GM19035 (cell line): ENCODE results near the gene ACAA1.
"Not testable (repeated sequence)": the region's sequence is repeated elsewhere in the genome, so short reads cannot be mapped to it uniquely, and the experiment has no call there.

ENCODE experiments used
- ATAC-seq: cut with Tn5 transposase; IDR thresholded peaks from one replicate; pipeline ENCODE4 v1.9.1; 2021; ENCODE audit not compliant: unreplicated experiment

Gene ACAA1

GRCh38 chr3:38135621-38136277 lies 1.2 kb downstream of the ACAA1 start:
- not testable (repeated sequence) for ATAC-seq

DNA sequence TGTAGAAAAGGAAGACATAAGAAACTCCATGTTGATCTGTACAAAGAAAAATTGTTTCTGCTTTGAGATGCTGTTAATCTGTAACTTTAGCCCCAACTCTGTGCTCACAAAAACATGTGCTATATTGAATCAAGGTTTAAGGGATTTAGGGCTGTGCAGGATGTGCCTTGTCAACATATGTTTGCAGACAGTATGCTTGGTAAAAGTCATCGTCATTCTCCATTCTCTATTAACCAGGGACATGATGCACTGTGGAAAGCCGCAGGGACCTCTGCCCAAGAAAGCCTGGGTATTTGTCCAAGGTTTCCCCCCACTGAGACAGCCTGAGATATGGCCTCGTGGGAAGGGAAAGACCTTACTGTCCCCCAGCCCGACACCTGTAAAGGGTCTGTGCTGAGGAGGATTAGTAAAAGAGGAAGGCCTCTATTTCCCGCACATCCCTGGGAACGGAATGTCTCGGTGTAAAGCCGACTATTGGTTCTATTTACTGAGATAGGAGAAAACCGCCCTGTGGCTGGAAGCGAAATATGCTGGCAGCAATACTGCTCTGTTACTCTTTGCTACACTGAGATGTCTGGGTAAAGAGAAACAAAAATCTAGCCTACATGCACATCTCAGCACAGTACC lies 2.3 kb downstream of the ACAA1 start:
- not testable (repeated sequence) for ATAC-seq

DNA sequence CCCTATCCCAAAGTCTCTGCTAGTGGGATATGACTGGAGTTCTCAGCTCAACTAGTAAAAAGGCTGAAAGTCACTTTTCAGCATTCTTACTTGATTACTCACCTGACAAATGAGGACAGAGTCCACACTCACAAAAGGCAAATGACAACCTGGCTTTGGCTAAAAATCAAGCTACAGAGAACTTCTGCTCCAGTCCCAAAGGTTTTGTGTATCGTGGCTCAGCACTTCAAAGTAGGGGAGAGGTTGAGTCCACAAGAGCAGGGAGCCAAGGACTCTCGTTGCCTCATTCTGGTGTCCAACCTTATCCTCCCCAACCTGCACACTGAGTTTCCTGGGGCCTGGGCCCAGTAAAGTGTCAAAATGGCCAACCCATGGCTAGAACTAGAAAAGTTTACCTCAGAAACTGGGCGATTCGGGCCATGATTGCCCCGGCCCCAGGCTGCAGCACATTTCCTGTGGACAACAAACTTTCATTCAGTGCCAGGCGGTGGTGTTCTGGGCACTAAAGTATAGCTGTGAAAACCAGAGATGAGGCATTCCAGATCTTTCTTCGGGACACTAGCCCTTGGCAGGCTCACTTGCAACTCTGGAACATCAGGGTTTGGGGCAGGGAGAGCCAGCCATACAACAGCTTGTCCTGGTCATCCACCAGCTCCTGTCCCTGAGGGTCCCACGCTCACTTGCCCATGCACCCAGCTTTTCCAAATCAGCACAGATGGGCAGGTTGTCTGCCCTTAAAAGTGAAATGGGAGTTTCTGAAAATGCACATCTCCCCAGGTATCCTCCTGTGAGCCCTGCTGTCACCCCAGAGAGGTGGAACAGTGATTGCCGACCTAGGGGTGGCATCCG lies 3.1 kb downstream of the ACAA1 start:
- ATAC-seq = no peak

- ATAC-seq = no peak
Measured at GRCh38 chr3:38133209-38133556, 3.7 kb downstream of the ACAA1 start.

- no peak for ATAC-seq
Measured at GRCh38 chr3:38131621-38132369, 5.1 kb downstream of the ACAA1 start.

DNA sequence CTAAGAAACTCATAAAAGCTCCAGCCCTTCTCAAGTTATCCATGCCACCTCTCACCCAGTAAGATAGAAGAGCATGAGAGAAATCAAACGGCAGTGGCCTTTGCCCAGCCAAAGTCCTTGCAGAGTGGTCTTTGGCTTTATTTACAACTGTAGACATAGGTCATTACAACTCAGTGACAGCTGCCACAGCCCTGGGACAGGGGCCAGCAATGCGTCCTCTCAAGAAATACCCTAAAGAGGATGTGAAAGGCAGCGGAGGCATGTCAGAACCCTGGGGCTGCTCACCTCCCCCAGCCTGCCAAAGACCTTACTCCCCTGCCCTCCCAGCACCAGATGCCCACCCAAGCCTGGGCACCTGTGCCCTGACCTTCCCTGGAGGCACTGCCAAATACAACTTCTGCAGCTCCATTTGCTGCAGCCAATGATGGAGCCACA lies 6.3 kb downstream of the ACAA1 start:
- no peak for ATAC-seq

GRCh38 chr3:38129058-38129457 lies 7.9 kb downstream of the ACAA1 start:
- no peak for ATAC-seq

GRCh38 chr3:38128303-38128655 lies 8.6 kb downstream of the ACAA1 start:
- no peak for ATAC-seq

- ATAC-seq = no peak
Measured at GRCh38 chr3:38127611-38128302, 9.2 kb downstream of the ACAA1 start.

GRCh38 chr3:38126121-38126892 lies 10.6 kb downstream of the ACAA1 start:
- ATAC-seq = no peak

DNA sequence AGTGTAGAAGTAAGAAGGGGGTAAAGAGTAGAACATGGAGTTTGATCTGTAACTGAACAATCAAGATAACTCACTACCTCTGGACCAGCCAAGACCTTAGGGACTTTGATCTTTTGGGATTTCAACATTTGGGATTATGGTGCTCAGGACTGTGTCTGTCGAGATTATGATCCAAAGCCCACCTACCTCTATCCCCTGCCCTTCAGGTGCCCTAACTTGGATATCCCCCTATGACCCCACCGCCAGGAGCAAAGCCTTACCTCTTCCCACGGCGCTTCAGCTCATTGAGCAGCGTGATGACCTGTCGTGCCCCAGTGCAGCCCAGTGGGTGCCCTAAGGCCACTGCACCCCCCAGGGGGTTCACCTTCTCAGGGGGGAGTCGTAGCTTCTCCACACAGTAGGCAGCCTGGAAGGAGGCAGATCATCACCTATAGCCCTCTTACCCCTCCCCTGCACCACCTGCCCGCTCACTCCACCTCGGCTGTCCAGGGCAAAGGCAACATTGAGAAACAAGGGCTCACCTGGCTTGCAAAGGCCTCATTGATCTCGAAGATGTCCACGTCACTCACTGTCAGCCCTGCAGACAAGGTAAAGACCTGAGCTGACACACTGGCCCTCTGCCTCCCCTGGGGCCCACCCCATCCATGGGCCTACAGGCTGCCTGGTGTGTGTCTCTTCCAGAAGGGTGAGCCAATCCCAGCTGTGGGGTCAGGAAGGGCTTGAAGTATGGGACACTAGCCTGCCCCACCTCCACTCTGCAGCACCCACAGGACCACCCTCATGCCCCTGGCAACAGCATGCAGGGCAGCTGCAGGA lies 11.4 kb downstream of the ACAA1 start:
- ATAC-seq = no peak

DNA sequence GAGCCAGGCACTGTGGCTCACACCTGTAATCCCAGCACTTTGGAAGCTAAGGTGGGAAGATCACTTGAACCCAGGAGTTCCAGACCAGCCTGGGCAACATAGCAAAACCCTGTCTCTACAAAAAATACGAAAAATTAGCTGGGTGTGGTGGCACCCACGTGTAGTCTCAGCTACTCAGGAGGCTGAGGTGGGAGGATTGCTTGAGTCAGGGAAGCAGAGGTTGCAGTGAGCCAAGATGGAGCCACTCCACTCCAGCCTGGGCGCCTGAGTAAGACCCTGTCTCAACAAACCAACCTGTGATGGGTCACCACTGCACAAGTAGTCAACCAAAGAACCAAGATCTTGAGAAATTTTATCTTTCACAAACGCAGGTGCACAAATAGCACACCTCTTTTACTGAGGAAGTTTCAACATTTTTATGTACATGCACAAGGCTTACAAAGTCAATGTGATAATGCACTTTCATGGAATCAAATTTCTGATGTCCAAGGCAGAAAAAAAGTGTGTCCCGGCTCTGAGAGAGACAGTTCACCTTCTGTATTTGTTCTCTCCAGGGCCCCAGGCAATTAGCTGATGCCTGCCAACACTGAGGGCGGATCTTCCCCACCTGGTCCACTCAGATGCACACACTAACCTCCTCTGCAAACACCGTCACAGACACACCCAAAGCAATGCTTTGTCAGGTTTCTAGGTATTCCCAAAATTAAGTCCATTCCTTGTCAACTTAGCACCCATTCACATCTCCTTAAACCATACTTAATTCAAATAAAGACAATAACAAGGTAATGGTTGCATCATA lies 12.4 kb downstream of the ACAA1 start:
- no peak for ATAC-seq

DNA sequence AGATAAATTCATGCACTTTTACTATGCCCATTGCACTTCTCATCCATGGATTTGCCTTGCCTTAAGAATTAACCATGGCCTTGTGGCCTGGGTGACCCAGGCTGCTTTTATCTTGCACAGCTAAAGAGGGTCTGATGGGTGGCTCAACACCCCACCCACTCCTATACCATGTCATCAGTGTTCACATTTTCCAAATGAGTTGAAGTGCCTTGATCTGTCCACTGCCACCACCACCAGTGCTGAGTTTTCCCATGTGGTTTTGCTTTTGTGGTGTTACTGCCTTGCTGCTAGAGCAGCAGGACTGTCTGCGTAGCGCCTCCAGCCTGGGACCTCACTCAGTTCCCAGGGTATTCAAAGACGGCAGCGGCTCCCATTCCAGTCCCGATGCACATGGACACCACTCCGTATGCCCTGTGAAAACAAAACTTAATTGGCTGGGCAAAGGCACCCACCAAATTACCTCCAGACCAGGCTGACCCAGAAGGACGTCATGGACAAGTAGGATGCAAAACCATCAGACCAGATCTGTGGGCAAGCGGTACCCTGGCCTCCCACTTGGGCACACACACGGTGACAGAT lies 14.1 kb downstream of the ACAA1 start:
- no peak for ATAC-seq

DNA sequence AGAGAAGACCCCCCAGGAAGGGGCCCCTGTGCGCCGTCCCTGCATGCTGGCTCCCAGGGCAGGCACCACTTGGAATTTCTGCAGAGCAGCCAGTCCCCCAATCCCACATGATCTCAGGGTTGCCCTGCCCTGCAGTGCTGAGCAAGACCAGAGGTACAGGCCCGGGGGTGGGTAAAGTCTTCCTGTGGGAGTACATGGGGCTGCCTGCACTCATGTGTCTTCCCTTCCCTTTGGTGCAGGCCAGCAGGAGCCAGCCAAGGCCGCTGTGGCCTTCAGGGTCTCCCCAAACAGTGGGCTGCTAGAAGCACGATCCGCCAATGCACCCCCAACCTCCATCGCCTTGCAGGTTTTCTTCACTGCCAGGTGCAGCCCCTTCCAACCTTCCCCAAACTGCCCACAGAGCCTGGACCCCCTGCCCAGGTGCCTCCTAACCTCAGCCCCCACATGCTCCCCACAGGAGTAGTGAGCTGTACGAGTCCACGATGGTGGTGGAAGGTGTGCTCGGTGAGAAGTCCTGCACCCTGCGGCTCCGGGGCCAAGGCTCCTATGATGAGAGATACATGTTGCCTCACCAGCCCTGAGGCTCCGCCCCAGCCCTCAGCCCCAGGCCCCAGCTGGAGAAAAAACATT lies 15.0 kb downstream of the ACAA1 start:
- no peak for ATAC-seq

GRCh38 chr3:38121451-38121831 lies 15.5 kb downstream of the ACAA1 start:
- ATAC-seq = no peak

GRCh38 chr3:38120693-38121450 lies 16.1 kb downstream of the ACAA1 start:
- no peak for ATAC-seq
